BLaER1 (cell line): ENCODE data around the gene TRIM34.
"Not testable (repeated sequence)": the region's sequence is repeated elsewhere in the genome, so short reads cannot be mapped to it uniquely, and the experiment has no call there.

Experiments
- H3K27ac ChIP-seq: shearing (Covaris generic); formaldehyde crosslinking; 2 replicates; pipeline ENCODE4 v1.8.1; 2022
- H3K27me3 ChIP-seq: shearing (Covaris generic); formaldehyde crosslinking; 2 replicates; pipeline ENCODE4 v1.8.1; 2022
- H3K36me3 ChIP-seq: shearing (Covaris generic); formaldehyde crosslinking; 2 replicates; pipeline ENCODE4 v1.8.1; 2022
- H3K4me1 ChIP-seq: shearing (Covaris generic); formaldehyde crosslinking; 2 replicates; pipeline ENCODE4 v1.8.1; 2022
- H3K4me2 ChIP-seq: shearing (Covaris generic); formaldehyde crosslinking; 2 replicates; pipeline ENCODE4 v1.8.1; 2022
- H3K4me3 ChIP-seq: shearing (Covaris generic); formaldehyde crosslinking; 2 replicates; pipeline ENCODE4 v1.8.1; 2022
- H3K9ac ChIP-seq: shearing (Covaris generic); formaldehyde crosslinking; 2 replicates; pipeline ENCODE4 v1.8.1; 2022
- H3K9me3 ChIP-seq: shearing (Covaris generic); formaldehyde crosslinking; 2 replicates; pipeline ENCODE4 v1.8.1; 2022
- H4K20me1 ChIP-seq: shearing (Covaris generic); formaldehyde crosslinking; 2 replicates; pipeline ENCODE4 v1.8.1; 2022
- Cebpa-rat ChIP-seq: shearing (Covaris generic); IDR thresholded peaks from 2 replicates; pipeline ENCODE4 v1.8.1; 2022

TRIM34 gene

DNA sequence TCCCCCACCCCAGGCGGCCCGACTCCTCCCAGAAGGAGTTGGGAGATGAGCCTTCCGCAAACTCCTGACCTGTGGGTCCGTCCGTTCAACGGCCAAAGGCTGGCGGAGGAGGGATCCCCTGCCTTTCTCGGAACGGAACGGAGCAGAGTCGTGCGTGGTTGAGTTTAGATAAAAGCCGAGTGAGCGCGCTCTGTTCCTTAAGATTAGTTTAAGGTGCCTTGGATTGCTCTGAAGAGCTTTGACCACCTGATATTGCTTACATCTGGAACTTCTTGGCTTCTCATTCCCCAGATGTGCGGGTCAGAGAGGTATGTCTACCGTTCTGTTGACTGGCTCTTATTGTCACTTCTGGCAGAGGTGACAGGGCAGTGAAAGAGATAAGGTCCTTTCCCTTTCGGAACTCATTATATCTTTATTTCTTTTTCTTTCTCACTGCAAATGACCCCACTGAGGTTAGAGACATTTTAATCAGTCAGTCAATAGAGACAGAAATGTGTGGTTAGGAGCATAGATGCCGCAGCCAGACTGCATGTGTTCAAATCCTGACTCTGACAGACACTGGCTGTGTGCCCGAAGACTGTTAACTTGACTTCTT, 28.1 kb upstream of the TRIM34 start, which contains the start of gene TRIM6:
Gene TRIM6, plus strand, starts transcription at position 31 of the 595 bp plus-strand sequence. Its CDS starts 261 bp downstream, at position 292.
- H4K20me1 ChIP-seq, result no peaks in the 10 kb centered on the region
- H3K27ac ChIP-seq, result peak within 1 kb of the TSS; percentile 68
- H3K9ac ChIP-seq, result peak within 1 kb of the TSS; percentile 68
- H3K9me3 ChIP-seq, result no peaks in the 10 kb centered on the region
- H3K36me3 ChIP-seq, result no peaks in the 10 kb centered on the region
- H3K27me3 ChIP-seq, result no peaks in the 10 kb centered on the region
- H3K4me3 ChIP-seq, result peak within 1 kb of the TSS; percentile 65
- H3K4me2 ChIP-seq, result peak within 1 kb of the TSS; percentile 57
- no peak for TF ChIP-seq Cebpa-rat
- peaks cover 36% of the 10 kb centered on the region for H3K4me1 ChIP-seq

- Histone ChIP-seq H4K20me1 (no peaks in the 10 kb centered on the region), H3K9me3 (no peaks in the 10 kb centered on the region), H3K27me3 (no peaks in the 10 kb centered on the region), H3K9ac (peak overlapping the region; percentile 49; the same call in 1 of the 2 replicates), H3K36me3 (peaks cover 1% of the 10 kb centered on the region; the same call in 1 of the 2 replicates), H3K4me2 (peak overlapping the region; percentile 57), H3K4me1 (peaks cover 36% of the 10 kb centered on the region), H3K4me3 (peak overlapping the region; percentile 65), H3K27ac (no peak overlapping the region)
- no peak for TF ChIP-seq Cebpa-rat
Observed at GRCh38 chr11:5597953-5598352, 26.8 kb upstream of the TRIM34 start.

GRCh38 chr11:5600374-5600851, 24.4 kb upstream of the TRIM34 start:
- Histone ChIP-seq H3K4me3 (no peak overlapping the region), H3K27me3 (no peaks in the 10 kb centered on the region), H3K4me1 (peaks cover 48% of the 10 kb centered on the region), H4K20me1 (no peaks in the 10 kb centered on the region), H3K27ac (no peak overlapping the region), H3K9ac (no peak overlapping the region), H3K36me3 (peaks cover 25% of the 10 kb centered on the region), H3K4me2 (no peak overlapping the region), H3K9me3 (no peaks in the 10 kb centered on the region)
- no peak for TF ChIP-seq Cebpa-rat

GRCh38 chr11:5602791-5603190, 22.0 kb upstream of the TRIM34 start:
- H3K9ac ChIP-seq, H3K9me3 ChIP-seq, H3K4me3 ChIP-seq, H4K20me1 ChIP-seq, H3K27ac ChIP-seq, H3K27me3 ChIP-seq, H3K4me2 ChIP-seq: not testable (repeated sequence)
- Histone ChIP-seq H3K36me3 (peaks cover 46% of the 10 kb centered on the region), H3K4me1 (peaks cover 32% of the 10 kb centered on the region)

DNA sequence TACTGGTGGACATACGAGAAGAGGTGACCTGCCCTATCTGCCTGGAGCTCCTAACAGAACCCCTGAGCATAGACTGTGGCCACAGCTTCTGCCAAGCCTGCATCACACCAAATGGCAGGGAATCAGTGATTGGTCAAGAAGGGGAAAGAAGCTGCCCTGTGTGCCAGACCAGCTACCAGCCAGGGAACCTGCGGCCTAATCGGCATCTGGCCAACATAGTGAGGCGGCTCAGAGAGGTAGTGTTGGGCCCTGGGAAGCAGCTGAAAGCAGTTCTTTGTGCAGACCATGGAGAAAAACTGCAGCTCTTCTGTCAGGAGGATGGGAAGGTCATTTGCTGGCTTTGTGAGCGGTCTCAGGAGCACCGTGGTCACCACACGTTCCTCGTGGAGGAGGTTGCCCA, 21.5 kb upstream of the TRIM34 start:
- peaks cover 51% of the 10 kb centered on the region for H3K36me3 ChIP-seq
- H3K27me3 ChIP-seq, result no peaks in the 10 kb centered on the region

GRCh38 chr11:5604896-5605295, 19.9 kb upstream of the TRIM34 start:
- H3K27ac ChIP-seq, result no peak overlapping the region
- no peak overlapping the region for H3K4me2 ChIP-seq
- H3K9ac ChIP-seq, result no peak overlapping the region
- no peaks in the 10 kb centered on the region for H3K27me3 ChIP-seq
- peaks cover 14% of the 10 kb centered on the region for H3K4me1 ChIP-seq
- H3K36me3 ChIP-seq, result peaks cover 65% of the 10 kb centered on the region
- H3K9me3 ChIP-seq, result no peaks in the 10 kb centered on the region
- no peak for TF ChIP-seq Cebpa-rat
- H3K4me3 ChIP-seq, result no peak overlapping the region
- H4K20me1 ChIP-seq, result no peaks in the 10 kb centered on the region

More for the DNA sequence above, 21.5 kb upstream of the TRIM34 start:
- TF ChIP-seq Cebpa-rat, result no peak
- Histone ChIP-seq H3K4me1 (peaks cover 27% of the 10 kb centered on the region), H3K4me2 (peak overlapping the region; percentile 28; the same call in 1 of the 2 replicates), H3K9ac (no peak overlapping the region), H3K9me3 (no peaks in the 10 kb centered on the region), H3K27ac (no peak overlapping the region), H4K20me1 (no peaks in the 10 kb centered on the region), H3K4me3 (no peak overlapping the region)

- no peak overlapping the region for H3K9ac ChIP-seq
- H3K36me3 ChIP-seq, result peaks cover 74% of the 10 kb centered on the region
- no peak for TF ChIP-seq Cebpa-rat
- H3K4me2 ChIP-seq, result no peak overlapping the region
- peaks cover 19% of the 10 kb centered on the region for H3K4me1 ChIP-seq
- no peaks in the 10 kb centered on the region for H4K20me1 ChIP-seq
- H3K27me3 ChIP-seq, result no peaks in the 10 kb centered on the region
- no peak overlapping the region for H3K27ac ChIP-seq
- no peaks in the 10 kb centered on the region for H3K9me3 ChIP-seq
- no peak overlapping the region for H3K4me3 ChIP-seq
Observed at GRCh38 chr11:5605849-5606248, 19.0 kb upstream of the TRIM34 start.

GRCh38 chr11:5608808-5609207, 16.0 kb upstream of the TRIM34 start:
- Histone ChIP-seq H3K4me1 (peaks cover 12% of the 10 kb centered on the region), H3K9me3 (no peaks in the 10 kb centered on the region), H3K9ac (no peak overlapping the region), H3K27ac (no peak overlapping the region), H3K4me3 (no peak overlapping the region), H4K20me1 (no peaks in the 10 kb centered on the region), H3K36me3 (peaks cover 78% of the 10 kb centered on the region), H3K27me3 (no peaks in the 10 kb centered on the region), H3K4me2 (no peak overlapping the region)
- no peak for TF ChIP-seq Cebpa-rat

GRCh38 chr11:5610446-5610845, 14.4 kb upstream of the TRIM34 start:
- 0 out of 2 replicates have a peak overlapping the region, but pooled peaks have one; percentile 13 for H3K4me2 ChIP-seq
- no peak for TF ChIP-seq Cebpa-rat
- H3K4me1 ChIP-seq, result peaks cover 8% of the 10 kb centered on the region; the same call in 1 of the 2 replicates
- no peaks in the 10 kb centered on the region for H3K9me3 ChIP-seq
- peaks cover 62% of the 10 kb centered on the region for H3K36me3 ChIP-seq
- no peaks in the 10 kb centered on the region for H4K20me1 ChIP-seq
- no peak overlapping the region for H3K4me3 ChIP-seq
- no peak overlapping the region for H3K9ac ChIP-seq
- no peak overlapping the region for H3K27ac ChIP-seq
- H3K27me3 ChIP-seq, result no peaks in the 10 kb centered on the region

- Histone ChIP-seq H3K4me3 (no peak overlapping the region), H3K4me2 (no peak overlapping the region)
Observed at GRCh38 chr11:5611627-5612026, 13.2 kb upstream of the TRIM34 start.

More at GRCh38 chr11:5611627-5612026, 13.2 kb upstream of the TRIM34 start:
- Histone ChIP-seq H3K27me3 (no peaks in the 10 kb centered on the region), H3K36me3 (peaks cover 51% of the 10 kb centered on the region), H3K27ac (no peak overlapping the region), H3K9ac (no peak overlapping the region), H3K4me1 (peaks cover 8% of the 10 kb centered on the region; the same call in 1 of the 2 replicates), H4K20me1 (no peaks in the 10 kb centered on the region), H3K9me3 (no peaks in the 10 kb centered on the region)
- no peak for TF ChIP-seq Cebpa-rat
